Measurements from ENCODE around the gene HK3. TPM values are rescaled to one million over a fixed set of nuclear protein-coding genes. Genes with fewer than 3 reads are reported as not detected.

The HK3 gene, protein sequence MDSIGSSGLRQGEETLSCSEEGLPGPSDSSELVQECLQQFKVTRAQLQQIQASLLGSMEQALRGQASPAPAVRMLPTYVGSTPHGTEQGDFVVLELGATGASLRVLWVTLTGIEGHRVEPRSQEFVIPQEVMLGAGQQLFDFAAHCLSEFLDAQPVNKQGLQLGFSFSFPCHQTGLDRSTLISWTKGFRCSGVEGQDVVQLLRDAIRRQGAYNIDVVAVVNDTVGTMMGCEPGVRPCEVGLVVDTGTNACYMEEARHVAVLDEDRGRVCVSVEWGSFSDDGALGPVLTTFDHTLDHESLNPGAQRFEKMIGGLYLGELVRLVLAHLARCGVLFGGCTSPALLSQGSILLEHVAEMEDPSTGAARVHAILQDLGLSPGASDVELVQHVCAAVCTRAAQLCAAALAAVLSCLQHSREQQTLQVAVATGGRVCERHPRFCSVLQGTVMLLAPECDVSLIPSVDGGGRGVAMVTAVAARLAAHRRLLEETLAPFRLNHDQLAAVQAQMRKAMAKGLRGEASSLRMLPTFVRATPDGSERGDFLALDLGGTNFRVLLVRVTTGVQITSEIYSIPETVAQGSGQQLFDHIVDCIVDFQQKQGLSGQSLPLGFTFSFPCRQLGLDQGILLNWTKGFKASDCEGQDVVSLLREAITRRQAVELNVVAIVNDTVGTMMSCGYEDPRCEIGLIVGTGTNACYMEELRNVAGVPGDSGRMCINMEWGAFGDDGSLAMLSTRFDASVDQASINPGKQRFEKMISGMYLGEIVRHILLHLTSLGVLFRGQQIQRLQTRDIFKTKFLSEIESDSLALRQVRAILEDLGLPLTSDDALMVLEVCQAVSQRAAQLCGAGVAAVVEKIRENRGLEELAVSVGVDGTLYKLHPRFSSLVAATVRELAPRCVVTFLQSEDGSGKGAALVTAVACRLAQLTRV
- 0.47 and 1.5 TPM in 2 replicates for total RNA-seq (2022)
- Bru-seq, nascent RNA, result percentile 29 among the genes with signal in this experiment
- BruChase-seq, experiment 1, labeled RNA remaining after a 6-hour chase, result percentile 38 among the genes with signal in this experiment
- percentile 30 among the genes with signal in this experiment for BruChase-seq, experiment 2, labeled RNA remaining after a 2-hour chase
- long read RNA-seq, result 0 reads

DNA sequence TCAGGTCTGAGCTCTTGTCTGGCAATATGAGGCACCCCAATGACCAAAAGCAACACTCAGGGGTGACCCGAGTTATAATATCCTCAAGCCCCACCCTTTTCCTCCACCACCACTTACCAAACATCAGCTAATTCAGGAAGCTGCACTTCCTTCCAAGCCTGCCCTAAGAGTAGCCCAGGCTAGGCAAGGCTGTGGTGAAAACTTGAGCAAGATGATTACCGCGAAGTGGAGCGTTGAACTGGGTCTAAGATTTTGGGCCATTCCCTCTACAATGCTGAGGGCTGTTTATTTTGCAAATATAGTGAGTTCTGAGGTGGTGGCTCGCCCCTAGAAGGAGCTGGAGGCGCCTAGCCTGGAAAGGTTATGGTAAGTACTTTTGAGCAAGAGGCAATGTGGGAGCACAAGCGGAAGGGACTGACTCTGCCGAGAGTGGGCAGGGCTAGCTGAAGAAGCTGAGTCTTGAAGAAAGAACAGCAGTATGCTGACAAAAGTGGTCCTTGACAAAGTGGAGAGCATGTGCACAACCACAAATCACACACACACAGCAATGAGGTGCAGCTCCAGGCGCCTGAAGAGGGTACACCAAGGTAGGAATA, at the start of gene HK3:
HK3 (minus strand) TSS at position 51 of the 596 bp plus-strand sequence. CDS start 3,187 bp downstream, outside the sequence.
- Mint-ChIP-seq H3K27me3 (ENCODE audit: unreplicated experiment) (no peaks in the 10 kb centered on the region), H3K27ac (ENCODE audit: unreplicated experiment) (no peak within 1 kb of the TSS), H3K4me3 (ENCODE audit: low read depth, unreplicated experiment) (no peak within 1 kb of the TSS), H3K36me3 (ENCODE audit: insufficient read depth, unreplicated experiment) (peaks cover 5% of the 10 kb centered on the region), H3K9me3 (ENCODE audit: low read depth, unreplicated experiment) (no peaks in the 10 kb centered on the region), H3K4me1 (ENCODE audit: low read depth, unreplicated experiment) (peaks cover 24% of the 10 kb centered on the region)
- no TSS peak for BruUV-seq (replicated peaks)
- no peak for DNase-seq
- CTCF ChIA-PET, result interaction anchor here (1.5 kb wide), 1 partner anchor 239 kb away, joined by 6 read pairs; no protein-coding TSS in a partner anchor
- TF ChIP-seq, protein P1, sequence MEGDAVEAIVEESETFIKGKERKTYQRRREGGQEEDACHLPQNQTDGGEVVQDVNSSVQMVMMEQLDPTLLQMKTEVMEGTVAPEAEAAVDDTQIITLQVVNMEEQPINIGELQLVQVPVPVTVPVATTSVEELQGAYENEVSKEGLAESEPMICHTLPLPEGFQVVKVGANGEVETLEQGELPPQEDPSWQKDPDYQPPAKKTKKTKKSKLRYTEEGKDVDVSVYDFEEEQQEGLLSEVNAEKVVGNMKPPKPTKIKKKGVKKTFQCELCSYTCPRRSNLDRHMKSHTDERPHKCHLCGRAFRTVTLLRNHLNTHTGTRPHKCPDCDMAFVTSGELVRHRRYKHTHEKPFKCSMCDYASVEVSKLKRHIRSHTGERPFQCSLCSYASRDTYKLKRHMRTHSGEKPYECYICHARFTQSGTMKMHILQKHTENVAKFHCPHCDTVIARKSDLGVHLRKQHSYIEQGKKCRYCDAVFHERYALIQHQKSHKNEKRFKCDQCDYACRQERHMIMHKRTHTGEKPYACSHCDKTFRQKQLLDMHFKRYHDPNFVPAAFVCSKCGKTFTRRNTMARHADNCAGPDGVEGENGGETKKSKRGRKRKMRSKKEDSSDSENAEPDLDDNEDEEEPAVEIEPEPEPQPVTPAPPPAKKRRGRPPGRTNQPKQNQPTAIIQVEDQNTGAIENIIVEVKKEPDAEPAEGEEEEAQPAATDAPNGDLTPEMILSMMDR (IDR thresholded peaks at IDR 0.05; ENCODE audit: unreplicated experiment), result no peak
- intact Hi-C loops (cut with micrococcal nuclease; ENCODE audit: unreplicated experiment), result no loop called here

DNA sequence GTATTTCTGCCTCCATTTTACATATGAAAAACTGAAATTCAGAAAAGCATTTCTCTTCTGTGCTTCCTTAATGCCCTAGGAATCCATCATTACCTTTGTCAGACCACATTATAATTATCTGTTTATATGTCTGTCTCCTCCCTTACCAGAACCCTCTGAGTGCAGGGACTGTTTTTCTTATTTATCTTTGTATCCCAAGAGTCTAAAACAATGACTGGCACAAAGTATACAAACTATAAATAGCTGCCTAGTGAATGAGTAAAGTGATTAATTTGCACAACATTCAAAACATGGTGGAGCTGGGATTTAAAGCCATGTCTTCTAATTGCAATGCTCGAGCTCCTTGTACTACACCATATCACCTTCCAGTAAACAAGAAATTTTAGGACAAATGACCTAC, 49.3 kb upstream of the HK3 start:
- peaks cover 33% of the 10 kb centered on the region for H3K36me3 Mint-ChIP-seq (ENCODE audit: insufficient read depth, unreplicated experiment)
- intact Hi-C loops (cut with micrococcal nuclease; ENCODE audit: unreplicated experiment), result no loop called here
- DNase-seq, result no peak
- H3K27me3 Mint-ChIP-seq (ENCODE audit: unreplicated experiment), result no peaks in the 10 kb centered on the region
- no TSS peak for BruUV-seq (replicated peaks)
- TF ChIP-seq, protein P1 (IDR thresholded peaks at IDR 0.05; ENCODE audit: unreplicated experiment), result no peak
- H3K9me3 Mint-ChIP-seq (ENCODE audit: low read depth, unreplicated experiment), result no peaks in the 10 kb centered on the region
- CTCF ChIA-PET, result interaction anchor here (0.6 to 0.7 kb wide), 2 partner anchors 180 to 255 kb away, joined by 3 read pairs; no protein-coding TSS in a partner anchor
- H3K4me1 Mint-ChIP-seq (ENCODE audit: low read depth, unreplicated experiment), result peaks cover 8% of the 10 kb centered on the region
- H3K4me3 Mint-ChIP-seq (ENCODE audit: low read depth, unreplicated experiment), result no peak overlapping the region
- H3K27ac Mint-ChIP-seq (ENCODE audit: unreplicated experiment), result no peak overlapping the region

DNA sequence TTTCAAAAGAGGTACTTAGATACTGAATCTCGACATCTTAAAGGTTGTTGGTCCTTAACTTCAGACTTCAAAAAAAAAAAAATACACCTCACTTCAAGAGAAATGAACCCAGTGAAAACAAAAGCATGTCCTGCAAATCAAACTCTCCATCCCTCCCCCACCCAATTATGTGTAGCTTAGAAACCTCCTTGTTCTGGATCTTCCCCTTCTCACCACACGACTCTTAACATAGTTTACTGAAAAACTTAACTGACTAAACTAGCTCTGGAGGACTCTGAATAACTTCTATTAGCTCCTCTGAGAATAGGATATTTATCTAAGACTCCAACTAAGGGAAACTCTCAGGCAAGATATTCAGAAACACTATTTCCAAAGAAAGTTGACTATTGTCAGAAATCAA, 48.7 kb upstream of the HK3 start:
- CTCF ChIA-PET, result interaction anchor here (0.6 to 0.7 kb wide), 2 partner anchors 23 to 181 kb away, joined by 3 read pairs; no protein-coding TSS in a partner anchor
- DNase-seq, result no peak
- intact Hi-C loops (cut with micrococcal nuclease; ENCODE audit: unreplicated experiment), result no loop called here
- H3K36me3 Mint-ChIP-seq (ENCODE audit: insufficient read depth, unreplicated experiment), result peaks cover 33% of the 10 kb centered on the region
- H3K27ac Mint-ChIP-seq (ENCODE audit: unreplicated experiment), result no peak overlapping the region
- TF ChIP-seq, protein P1 (IDR thresholded peaks at IDR 0.05; ENCODE audit: unreplicated experiment), result no peak
- BruUV-seq (replicated peaks), result no TSS peak
- H3K9me3 Mint-ChIP-seq (ENCODE audit: low read depth, unreplicated experiment), result no peaks in the 10 kb centered on the region
- H3K27me3 Mint-ChIP-seq (ENCODE audit: unreplicated experiment), result no peaks in the 10 kb centered on the region
- no peak overlapping the region for H3K4me3 Mint-ChIP-seq (ENCODE audit: low read depth, unreplicated experiment)
- peaks cover 8% of the 10 kb centered on the region for H3K4me1 Mint-ChIP-seq (ENCODE audit: low read depth, unreplicated experiment)

DNA sequence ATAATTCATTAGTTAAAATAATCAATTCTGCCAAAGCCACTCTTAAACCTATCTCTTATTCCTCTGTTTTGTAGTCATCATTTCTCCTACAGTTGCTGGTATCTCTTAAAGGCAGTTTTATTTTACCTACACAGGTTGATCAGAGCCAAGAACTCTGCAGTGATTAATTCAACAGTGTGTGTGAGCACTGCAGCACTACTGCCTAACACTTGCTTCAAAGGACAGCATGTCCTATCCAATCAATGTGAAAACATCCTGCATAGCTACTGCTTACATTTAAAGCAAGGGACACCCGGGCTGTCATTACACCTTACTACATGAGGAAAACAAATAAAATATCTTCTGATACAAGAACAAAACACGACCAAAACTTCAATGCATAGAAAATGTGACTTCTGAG, 45.1 kb upstream of the HK3 start:
- intact Hi-C loops (cut with micrococcal nuclease; ENCODE audit: unreplicated experiment), result no loop called here
- Mint-ChIP-seq H3K9me3 (ENCODE audit: low read depth, unreplicated experiment) (no peaks in the 10 kb centered on the region), H3K27me3 (ENCODE audit: unreplicated experiment) (no peaks in the 10 kb centered on the region), H3K27ac (ENCODE audit: unreplicated experiment) (no peak overlapping the region), H3K4me3 (ENCODE audit: low read depth, unreplicated experiment) (no peak overlapping the region), H3K36me3 (ENCODE audit: insufficient read depth, unreplicated experiment) (peaks cover 29% of the 10 kb centered on the region), H3K4me1 (ENCODE audit: low read depth, unreplicated experiment) (peaks cover 8% of the 10 kb centered on the region)
- no peak for DNase-seq
- no TSS peak for BruUV-seq (replicated peaks)
- TF ChIP-seq, protein P1 (IDR thresholded peaks at IDR 0.05; ENCODE audit: unreplicated experiment), result no peak
- CTCF ChIA-PET, result no interaction called here

All from Calu3 (cell line).